ENCODE data around the gene RPL12.
"Not testable (repeated sequence)": the region's sequence is repeated elsewhere in the genome, so short reads cannot be mapped to it uniquely, and the experiment has no call there.

The RPL12 gene

GRCh38 chr9:127467621-127468020, 16.4 kb upstream of the RPL12 start:
- DNase-seq (ENCODE audit: low spot score): no peak

- DNase-seq (ENCODE audit: low spot score): not testable (repeated sequence)
Observed at GRCh38 chr9:127466407-127466917, 15.3 kb upstream of the RPL12 start.

DNA sequence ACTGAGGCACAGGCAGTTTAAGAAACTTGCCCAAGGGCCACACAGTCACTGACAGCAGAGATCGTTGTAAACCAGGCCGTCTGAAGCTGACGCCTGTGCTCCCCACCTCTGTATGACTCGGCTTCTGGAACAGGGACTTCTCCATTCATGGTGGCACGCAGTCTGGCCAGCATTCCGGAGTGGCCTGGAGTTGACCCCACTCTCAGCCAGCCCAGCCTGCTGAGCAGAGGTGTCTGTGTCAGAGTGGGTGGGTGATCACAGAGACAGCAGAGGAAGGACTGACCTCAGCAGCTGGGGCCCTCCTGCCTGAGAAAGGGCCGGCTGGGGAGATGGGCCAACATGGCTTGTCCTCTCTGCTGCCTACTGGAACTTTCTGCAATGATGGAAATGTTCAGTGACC, 12.7 kb upstream of the RPL12 start:
- DNase-seq (ENCODE audit: low spot score): no peak

GRCh38 chr9:127463382-127463781, 12.2 kb upstream of the RPL12 start:
- DNase-seq (ENCODE audit: low spot score): no peak

- DNase-seq (ENCODE audit: low spot score): no peak
Observed at GRCh38 chr9:127458921-127459320, 7.7 kb upstream of the RPL12 start.

DNA sequence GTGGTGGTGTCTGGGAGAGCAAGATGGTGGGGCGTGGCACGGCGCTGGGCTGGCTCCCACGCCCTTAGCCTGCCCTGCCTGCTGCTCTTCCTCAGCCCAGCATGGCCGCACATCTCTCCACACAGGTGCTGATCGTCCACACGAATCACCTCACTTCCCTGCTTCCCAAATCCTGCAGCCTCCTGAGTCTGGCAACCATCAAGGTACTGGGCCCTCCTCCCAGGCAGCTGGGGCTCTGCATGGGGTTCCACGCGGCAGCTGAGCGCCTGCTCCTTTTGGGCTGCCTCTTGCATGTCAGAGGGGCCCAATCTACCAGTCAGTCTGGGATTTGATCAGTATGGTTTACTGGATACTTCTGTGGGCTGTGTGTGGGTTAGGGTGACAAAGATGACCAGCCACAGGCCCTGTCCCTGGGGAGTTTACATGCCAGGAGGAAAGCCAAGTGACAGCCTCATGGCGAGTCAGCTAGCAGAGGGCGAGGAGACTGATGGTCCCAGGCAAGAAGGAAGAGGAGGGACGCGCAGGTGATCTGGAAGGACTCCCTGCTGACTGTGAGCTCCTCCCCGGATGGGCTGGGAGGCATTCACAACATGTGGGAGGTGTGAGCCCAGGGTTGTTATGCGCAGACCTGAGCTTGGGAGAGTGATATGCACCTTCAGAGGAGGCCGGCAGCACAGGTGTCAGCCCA, 6.1 kb upstream of the RPL12 start:
- no peak for DNase-seq (ENCODE audit: low spot score)

DNA sequence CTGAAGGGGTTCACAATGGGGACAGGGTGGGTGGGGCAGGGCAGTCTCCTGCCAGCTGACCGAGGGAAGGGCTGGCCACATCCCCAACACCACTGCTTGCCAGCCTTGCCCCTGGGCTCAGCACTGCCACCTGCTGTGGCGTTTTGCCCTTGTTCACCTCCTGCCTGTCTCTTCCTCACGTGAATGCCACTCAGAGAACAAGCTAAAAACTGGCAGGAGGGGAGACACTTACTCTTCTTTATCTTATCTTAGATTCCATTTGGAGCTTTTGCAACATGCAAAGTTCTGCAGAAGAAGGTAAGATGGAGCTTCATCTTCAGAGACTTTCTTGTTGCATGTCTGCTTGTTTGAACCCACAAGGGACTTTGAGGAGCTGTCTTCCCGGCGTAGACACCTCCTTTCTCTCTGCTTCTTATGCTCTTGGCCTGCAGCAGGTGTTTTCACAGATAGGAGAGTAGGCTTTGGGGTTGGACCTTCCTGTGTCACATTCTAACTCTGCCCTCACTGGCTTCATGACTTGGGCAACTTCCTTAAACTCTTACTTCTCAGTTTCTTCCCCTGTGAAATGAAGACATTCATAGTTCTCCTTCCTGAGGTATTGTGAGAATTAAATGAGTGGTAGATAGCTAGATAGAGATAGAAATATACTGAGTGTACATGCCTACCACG, 4.3 kb upstream of the RPL12 start:
- no peak for DNase-seq (ENCODE audit: low spot score)

DNA sequence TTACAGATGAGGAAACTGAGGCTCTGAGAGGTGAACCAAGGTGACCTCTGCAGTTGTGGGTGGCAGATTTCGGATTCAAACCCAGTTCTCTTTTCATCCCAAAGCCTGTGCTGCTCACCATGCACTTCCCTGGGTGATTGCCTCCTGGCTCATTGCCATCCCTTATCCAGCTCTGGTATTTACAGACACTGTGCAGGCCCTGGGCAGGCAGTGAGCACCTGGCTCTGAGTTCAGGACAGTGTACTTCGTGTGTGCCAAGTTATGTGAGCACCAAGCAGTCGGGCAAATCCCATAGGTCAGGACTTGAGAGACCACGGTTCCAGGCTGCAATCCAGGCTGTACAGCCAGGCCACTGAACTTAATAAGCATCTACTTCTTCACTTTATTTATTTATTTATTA, 1.5 kb upstream of the RPL12 start:
- DNase-seq (ENCODE audit: low spot score): peak; percentile 53

DNA sequence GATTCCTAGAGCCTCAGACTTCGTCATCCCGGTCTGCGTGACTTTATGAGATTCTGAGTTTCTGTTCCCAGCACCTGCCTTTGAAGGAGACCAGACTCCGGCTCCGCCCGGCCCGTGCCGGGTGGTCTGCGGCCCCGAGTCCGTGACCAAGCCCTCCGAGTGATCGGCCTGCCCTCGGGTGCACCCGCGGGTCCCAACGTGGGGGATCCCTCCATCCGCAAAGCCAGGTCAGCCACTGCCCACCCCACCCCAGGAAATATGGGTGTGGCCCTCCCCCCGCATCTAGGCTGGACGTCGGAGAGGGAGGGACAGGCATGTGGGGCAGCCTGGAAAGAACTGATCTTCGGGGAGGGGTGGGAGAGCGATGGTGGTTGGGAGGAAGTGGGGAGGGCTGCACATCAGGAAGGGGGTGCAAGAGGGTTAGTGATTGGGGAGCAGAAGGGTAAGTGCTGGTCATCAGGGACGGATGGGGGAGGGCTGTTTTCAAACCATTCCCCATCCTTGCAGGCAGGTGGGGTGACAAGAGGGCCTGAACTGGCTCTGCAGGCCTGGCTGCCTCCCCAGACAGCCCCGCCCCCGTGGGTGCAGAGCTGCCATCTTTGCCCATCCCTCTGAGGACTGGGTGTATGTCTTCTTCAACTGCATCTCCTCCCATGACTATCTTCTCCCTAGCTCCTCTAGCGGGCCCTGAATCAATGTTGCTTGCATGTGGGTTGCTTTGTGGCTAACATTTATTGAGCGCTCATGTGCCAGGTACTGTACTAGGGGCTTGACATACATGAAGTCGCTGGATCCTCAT, 851 bp upstream of the RPL12 start:
- DNase-seq (ENCODE audit: low spot score): peak; percentile 50

DNA sequence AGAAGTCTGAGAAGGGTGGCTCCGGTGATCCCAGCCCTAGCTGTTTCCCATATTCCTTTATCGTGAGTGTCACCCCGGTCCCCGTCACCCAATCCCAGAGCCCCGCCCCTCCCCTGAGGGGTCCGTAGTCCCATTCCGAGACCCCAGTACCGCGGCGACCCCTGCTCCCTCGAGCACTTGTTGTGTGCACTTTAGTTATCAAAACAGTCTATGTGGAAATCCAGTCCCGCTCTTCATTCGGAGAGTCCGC, 327 bp upstream of the RPL12 start:
- no peak for DNase-seq (ENCODE audit: low spot score)

GRCh38 chr9:127450243-127450760, 904 bp downstream of the RPL12 start:
- no peak for DNase-seq (ENCODE audit: low spot score)

DNA sequence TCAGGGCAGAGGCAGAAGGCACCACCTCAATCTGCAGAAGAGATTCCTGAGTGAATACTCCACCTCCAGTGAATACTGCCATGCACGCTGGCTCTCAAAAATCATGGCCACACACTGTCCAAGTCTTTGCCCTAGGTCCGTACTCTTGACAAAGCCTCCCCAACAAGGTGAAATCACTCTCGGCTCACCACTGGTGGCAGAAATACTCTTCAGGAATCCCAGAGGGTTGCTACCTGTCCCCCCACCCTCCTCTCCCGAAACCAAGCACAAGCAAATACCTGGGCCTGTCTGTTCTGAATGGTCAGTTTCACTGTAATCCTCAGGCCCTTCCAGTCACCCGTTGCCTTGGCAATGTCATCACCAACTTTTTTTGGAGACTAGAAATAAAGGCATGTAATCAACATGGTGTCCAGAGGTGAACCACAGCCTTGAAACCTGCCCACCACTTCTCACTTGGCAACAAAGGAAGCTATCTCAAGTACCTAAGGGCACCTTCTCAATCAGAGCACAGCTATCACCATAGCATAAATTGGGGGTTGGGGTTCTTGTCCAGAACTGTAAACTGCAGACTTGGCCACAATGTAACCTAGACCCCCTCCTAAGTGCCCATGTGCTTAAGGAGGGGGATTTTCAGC, 1.8 kb downstream of the RPL12 start:
- DNase-seq (ENCODE audit: low spot score): no peak

DNA sequence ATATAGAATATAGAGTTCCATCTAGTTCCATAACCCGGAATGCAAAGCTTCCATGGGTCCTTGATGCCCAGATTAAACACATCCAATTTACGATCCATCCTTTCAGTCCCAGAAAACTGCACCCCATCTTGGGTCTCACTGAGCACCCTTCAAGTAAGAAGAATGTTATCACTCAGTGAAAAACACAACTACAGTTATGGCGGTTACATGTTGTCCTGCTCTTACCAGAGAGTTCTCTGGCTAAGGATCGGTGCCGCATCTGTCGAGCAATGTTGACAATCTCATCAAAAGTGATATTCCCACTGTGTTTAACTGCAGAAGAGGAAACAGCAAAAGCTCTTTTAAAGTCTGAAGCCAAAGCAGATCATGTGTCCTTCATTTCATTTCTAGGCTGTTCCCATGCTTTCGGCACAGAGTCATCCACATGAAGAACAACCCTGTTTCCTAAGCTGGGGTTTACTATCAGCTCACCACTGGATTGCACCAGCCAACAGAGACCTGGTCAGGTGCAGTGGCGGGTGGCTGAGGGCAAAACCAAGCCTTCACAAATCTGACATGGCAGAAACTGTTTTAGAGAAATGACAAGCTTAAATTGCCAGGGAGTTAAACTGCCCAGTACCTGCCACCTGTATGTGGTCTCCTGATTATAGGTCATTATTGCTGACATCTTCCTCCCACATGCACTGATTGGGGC, 2.9 kb downstream of the RPL12 start:
- no peak for DNase-seq (ENCODE audit: low spot score)

DNA sequence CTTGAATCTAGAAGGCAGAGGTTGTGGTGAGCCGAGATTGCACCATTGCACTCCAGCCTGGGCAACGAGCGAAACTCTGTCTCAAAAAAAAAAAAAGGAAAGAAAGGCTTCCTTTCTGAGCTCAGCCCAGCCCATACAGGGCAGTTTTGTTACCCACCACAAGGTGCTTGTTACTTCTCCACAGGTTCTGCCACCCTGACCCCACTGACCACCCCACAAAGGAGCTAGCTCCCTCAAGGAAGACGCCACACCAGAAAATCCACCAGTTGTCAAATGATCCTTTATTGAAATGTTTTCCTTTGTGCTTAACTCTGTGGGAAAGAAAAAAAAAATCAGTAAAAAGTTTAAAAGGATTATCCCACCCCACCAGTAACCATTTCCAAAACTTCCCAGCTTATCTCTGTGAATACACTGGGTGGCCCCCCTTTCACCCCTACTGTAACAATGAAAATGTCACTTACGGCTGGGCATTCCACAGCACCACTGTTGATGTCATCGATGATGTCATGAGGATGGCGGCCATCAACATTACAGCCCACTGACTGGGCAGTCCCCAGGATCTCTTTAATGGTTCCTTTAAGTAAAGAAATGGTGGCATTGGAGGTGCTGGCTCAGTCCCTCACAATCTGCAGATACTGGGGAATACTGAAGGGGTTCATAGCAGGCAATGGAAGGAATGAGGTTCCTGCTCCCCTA, 3.6 kb downstream of the RPL12 start:
- DNase-seq (ENCODE audit: low spot score): no peak

DNA sequence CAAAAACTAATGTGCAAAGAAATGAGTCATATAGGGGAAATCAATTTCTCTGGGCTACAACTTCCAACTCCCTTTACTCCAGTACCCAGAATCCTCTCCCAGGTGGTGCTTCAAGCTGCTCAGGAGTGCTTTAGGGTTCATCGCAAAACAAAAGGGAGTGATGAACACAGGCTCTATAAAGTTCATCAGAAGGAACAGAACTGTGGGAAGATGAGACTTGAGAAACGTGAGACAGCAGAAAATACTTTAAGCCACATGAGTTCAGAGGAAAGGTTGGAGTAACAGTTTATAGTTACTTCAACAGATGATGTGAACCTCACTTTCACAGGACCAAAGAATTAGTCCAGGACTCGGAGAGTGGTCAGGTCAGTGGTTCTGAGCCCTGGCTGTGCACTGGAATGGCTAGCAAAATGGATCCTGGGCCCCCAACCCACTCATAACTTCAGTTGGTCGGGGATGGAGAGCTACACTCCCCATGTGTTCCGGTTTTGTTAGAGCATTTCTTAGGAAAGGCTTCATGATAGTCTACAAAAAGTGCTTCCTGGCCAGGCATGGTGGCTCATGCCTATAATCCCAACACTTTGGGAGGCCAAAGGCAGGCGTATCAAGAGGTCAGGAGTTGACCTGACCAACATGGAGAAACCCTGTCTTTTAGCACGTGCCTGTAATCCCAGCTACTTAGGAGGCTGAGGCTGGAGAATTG, 4.3 kb downstream of the RPL12 start:
- no peak for DNase-seq (ENCODE audit: low spot score)

GRCh38 chr9:127445851-127446712, 5.1 kb downstream of the RPL12 start:
- no peak for DNase-seq (ENCODE audit: low spot score)

DNA sequence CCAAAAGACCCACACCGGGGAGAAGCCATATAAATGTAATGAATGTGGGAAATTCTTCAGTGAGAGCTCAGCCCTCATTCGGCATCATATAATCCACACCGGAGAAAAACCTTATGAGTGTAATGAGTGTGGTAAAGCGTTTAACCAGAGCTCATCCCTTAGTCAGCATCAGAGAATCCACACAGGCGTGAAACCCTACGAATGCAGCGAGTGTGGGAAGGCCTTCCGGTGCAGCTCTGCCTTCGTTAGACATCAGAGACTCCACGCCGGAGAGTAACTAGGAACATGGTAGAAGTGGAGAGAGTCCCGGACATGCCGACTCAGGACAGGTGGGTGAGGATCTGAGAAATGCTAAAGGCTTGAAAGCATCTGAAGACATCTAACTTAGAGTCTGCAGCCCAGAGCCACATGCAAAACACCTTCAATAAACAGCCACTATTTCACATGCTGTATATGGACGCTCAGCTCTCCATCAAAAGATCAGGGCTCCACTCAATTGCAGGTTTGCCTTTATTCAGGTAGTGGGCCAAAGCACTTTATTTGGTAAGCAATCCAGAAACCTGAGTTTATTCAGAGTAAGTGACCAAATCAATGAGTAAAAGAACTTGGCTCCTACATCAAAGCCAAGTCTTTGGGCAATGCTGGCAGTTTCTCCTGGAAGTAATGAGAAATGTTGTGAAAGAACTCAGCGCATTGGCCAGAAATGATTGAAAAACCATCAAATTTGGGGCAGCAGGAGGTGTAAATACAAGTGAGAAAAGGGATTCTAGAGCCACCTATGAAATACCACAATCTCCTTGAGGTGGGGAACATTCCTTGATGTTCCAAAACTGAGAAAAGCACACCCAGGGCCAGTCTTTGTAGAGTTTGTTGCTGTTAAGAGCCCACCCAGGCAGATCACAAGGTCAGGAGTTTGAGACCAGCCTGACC, 6.0 kb downstream of the RPL12 start:
- no peak for DNase-seq (ENCODE audit: low spot score)

DNA sequence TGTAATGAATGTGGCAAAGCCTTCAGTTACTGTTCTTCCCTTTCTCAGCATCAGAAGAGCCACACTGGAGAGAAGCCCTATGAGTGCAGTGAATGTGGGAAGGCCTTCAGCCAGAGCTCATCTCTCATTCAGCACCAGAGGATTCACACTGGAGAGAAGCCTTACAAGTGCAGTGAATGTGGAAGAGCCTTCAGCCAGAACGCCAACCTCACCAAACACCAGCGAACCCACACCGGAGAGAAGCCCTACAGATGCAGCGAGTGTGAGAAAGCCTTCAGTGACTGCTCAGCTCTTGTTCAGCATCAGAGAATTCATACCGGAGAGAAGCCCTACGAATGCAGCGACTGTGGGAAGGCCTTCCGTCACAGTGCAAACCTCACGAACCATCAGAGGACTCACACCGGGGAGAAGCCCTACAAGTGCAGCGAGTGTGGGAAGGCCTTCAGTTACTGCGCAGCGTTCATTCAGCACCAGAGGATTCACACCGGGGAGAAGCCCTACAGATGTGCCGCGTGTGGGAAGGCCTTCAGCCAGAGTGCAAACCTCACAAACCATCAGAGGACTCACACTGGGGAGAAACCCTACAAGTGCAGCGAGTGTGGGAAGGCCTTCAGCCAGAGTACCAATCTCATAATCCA, 6.8 kb downstream of the RPL12 start:
- no peak for DNase-seq (ENCODE audit: low spot score)
